ENCODE measurements around the gene AKR7A2.

AKR7A2 gene

DNA sequence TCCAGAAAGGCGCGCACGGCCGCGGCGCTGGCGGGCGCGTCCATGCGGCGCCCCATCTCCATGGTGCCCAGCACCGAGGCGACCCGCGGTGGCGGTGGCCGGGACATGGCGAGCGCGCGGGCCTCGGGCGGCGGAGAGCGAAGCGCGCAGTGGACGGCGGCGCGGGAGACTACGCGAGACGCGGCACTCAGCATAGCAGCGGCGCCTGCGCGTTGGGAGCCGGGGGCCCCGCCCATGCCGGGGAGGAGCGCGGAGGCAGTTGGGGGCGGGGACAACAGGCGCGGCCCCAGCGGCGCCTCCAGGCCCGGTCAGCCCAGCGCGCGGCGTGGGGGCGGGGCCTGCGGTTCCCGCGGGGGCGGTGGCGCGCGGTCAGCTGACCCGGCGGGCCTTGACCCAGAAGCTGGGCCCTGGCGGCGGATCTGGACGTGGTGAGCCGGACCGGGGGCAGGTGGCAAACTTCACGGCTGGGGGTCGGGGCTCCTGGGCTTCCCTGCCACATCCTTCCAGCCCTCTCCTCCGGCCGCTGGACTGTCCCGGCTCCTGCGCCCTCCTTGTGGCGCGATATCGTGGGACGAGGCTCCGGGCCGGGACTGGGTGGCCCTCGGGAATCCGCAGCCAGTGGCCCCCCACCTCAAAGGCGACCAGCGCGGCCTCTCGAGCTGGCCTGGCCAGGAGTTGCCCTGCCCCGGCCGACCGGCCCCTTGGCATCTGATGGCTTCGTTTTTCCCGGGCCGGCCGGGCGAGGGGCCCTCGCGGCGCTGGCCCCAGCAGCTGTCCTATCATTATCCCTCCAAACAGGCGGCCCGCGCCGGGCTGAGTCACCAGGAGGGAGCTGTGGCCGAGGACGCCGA lies at the start of gene AKR7A2, which contains the start of gene SLC66A1:
Gene AKR7A2 (minus strand): TSS at position 214 of the 851 bp plus-strand sequence. CDS start 20 bp downstream, at position 194.
Gene SLC66A1 (plus strand): TSS at position 396 of the 851 bp plus-strand sequence. CDS start 5,352 bp downstream, outside the sequence.
- no peak for TF ChIP-seq CTCF (IDR thresholded peaks at IDR 0.05; ENCODE audit: low read depth, low read length)
- peak within 1 kb of the TSS; percentile 83 to 87 for H3K4me3 ChIP-seq (replicated peaks in 1 of 2; ENCODE audit: low read depth in 2 of 2, low read length in 2 of 2)
- peak; percentile 90 to 95 for DNase-seq (ENCODE audit: low read depth in 2 of 2)

- no peak for TF ChIP-seq CTCF (IDR thresholded peaks at IDR 0.05; ENCODE audit: low read depth, low read length)
- DNase-seq (ENCODE audit: low read depth in 2 of 2) = no peak
- no peak overlapping the region for H3K4me3 ChIP-seq (replicated peaks in 1 of 2; ENCODE audit: low read depth in 2 of 2, low read length in 2 of 2)
Measured at GRCh38 chr1:19360843-19361610, 49.1 kb upstream of the AKR7A2 start.

DNA sequence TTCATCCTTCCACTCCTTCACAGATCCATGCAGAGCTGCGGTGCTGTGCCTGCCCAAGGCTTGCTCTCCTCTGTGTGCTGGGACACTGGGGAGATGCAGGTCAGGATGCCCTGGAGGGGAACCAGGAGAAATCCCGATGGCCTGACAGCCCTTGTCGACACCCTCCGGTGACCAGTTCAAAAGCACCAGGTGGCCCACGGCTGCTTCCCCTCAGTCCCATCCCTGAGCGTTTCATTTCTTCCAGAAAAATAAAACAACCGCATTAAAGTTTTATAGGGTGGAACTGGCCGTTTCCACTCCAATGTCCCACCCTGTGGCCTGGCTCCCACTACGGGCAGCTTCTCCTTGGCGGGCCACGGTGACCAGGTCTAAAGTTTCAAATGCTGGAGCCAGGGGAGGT lies 48.5 kb upstream of the AKR7A2 start:
- TF ChIP-seq CTCF (IDR thresholded peaks at IDR 0.05; ENCODE audit: low read depth, low read length) = no peak
- DNase-seq (ENCODE audit: low read depth in 2 of 2) = no peak
- no peak overlapping the region for H3K4me3 ChIP-seq (replicated peaks in 1 of 2; ENCODE audit: low read depth in 2 of 2, low read length in 2 of 2)

DNA sequence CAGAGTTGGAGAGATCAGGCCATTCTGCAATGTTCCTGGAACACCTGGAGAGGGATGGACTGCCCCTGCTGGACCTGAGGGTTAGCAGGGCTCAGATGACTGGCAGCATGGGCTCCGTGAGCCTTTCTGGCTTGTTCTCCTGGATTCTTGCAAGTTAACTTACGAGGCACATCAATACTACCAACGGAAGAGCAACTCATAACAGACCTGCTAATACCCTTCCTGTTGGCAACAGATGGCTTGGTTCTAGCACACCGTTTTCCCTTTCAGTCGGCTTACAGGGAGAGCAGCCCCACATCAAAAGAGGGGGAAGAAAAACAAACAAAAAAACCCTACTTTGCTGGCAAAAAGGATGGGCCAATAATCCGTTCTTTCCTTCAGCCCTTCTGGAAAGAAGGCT lies 48.1 kb upstream of the AKR7A2 start:
- TF ChIP-seq CTCF (IDR thresholded peaks at IDR 0.05; ENCODE audit: low read depth, low read length) = no peak
- no peak overlapping the region for H3K4me3 ChIP-seq (replicated peaks in 1 of 2; ENCODE audit: low read depth in 2 of 2, low read length in 2 of 2)
- DNase-seq (ENCODE audit: low read depth in 2 of 2) = no peak

DNA sequence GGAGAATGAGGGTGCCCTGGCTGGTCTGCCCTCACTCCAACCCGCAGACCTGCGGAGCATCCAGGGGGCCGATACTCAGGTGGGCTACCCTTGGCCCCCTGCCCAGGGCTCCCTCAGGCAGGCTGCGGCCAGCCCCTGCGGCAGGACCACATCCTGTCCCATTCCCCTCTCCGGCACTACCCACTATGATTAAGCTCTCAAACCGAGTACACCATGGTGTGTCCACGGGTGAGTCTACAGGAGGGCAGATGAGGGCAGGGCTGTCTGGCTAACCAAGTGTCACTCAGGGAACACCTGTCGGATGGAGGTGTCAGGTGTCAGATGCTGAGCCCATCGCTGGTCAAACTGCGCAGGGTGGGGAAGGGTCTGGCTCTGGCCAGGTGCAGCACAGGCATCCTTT lies 47.4 kb upstream of the AKR7A2 start:
- TF ChIP-seq CTCF (IDR thresholded peaks at IDR 0.05; ENCODE audit: low read depth, low read length) = no peak
- no peak overlapping the region for H3K4me3 ChIP-seq (replicated peaks in 1 of 2; ENCODE audit: low read depth in 2 of 2, low read length in 2 of 2)
- DNase-seq (ENCODE audit: low read depth in 2 of 2) = no peak

- no peak overlapping the region for H3K4me3 ChIP-seq (replicated peaks in 1 of 2; ENCODE audit: low read depth in 2 of 2, low read length in 2 of 2)
- no peak for DNase-seq (ENCODE audit: low read depth in 2 of 2)
- TF ChIP-seq CTCF (IDR thresholded peaks at IDR 0.05; ENCODE audit: low read depth, low read length) = no peak
Measured at GRCh38 chr1:19358710-19359109, 46.8 kb upstream of the AKR7A2 start.
